ENCODE measurements around the gene IRX2.

The IRX2 gene

DNA sequence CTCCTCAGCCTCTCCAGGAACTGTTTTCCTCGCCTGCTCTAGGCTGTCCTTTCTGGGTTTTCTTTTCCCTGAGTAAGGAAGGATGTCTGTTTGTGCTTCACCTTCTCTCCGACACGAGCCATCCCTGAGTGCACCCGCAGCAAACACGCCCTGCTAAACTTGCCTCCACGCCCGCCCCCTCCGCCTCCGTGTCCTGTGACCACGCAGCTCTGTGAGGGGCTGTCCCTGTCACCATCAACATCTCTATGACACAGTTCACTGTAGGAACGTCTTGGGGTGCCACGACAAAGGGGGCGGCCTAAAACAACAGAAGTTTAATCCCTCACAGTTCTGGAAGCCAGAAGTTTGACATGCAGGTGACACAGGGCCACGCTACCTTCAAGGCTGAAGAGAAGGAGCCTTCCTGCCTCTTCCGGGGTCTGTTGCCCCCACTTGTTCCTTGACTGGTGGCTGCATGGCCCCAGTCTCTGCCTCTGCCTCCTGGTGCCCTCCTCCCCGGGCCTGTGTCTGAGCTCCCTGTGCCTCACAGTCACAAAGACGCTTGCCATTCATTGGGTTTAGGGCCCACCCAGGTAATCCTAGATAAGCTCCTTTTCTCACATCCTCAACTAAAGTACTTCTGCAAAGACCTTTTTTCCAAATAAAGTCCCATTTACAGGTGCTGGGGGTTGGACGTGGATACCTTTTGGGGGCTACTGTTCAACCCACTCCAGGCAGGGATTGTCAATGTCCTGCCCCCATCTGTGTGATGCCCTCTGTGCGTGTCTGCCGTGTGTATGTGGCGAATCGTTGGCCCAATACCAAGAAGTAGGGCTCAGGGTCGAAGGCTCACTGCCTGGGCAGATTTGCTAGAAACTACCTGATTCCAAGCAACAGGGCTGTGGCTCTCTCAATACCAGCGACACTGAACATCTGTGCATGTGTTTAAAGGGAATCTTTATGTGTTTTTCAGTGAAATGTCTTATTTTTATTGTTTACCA lies 39.7 kb downstream of the IRX2 start:
- no peak for DNase-seq

DNA sequence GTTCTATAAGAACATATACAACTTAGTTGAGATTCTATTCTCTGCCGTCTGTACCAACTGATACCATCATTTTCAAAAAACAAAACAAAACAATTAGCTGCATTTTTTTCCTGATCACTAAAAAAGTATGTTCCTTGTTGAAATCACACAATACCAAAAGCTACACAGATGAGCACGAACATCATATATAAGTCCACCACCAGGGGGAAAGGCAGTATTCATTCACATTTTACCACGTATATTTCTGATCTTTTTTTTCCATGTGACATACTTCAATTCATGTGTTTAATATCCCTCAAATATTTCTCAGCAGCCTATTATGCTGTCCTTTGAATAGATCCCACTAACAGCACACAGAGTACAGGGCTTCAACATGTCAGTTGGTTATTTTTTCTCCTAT lies 40.6 kb downstream of the IRX2 start:
- DNase-seq = no peak

DNA sequence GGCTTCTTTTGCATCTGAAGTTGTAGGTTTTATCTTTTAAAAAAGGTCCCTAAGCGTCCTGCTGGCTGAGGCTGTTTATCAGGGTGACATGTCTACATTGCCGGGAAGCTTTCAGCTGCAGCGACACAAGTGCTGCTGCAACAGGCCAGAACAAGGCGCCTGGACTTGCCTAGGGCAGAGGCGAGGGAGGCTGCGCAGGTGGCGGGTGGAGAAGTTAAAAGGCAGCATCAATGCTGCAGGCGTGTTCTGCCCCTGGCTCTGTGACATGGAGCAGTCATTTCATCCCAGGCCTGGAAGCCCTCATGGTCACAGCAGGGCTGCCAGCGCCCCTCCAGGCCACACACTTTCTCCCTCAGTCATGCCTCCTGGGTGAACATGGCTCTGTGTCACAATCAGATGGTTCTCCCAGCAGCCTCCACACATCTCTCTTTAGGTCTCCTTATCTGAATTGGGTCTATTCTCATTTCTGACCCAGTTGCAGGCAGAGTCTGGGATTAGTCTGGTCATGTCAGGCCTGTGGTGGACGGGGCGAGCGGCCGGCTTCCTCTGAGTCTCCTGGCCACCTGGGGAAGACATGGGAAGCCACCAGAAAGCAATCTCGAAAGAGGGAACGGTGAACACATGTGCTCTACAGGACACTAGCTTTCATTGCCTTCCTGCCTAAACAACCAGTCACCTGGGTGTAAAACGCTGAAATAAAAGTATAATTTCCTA lies 41.3 kb downstream of the IRX2 start:
- no peak for DNase-seq

DNA sequence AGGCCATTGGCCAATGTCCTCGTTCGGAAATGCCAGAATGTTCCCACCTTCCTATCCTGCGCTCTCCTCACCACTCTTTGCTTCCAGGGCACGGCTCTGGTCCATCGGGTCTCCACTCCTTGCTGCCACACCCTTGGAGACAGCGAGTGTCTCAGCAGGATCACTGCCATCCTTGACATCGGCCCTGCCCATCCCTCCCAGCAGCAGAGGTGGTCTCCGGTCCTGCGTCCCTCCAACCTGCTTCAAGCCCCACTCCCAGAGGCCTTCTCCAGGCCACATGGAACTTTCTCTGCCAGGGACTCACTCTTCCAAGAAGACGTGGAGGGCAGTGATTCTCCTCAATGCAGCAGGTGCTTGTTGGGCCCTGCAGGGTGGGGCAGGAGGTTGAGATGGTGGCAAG lies 42.7 kb downstream of the IRX2 start:
- no peak for DNase-seq

DNA sequence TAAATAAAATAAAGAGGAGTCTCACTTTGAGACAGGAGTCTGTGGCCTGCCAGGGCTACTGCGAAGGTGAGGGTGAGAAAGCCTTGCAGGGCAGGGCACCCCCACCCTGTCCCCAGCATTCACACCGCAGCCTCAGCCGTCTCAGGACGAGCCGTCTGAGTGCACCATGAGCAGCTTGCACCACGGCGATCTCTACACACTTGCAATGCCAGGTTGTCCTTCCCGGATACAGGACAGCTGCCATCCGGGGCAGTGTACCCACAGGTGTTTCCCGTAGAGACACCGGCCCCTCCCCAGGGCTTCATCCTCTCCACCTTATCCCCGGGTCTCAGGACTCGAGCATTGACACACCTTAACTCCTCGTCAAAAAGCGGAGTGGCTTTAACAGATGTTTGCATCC lies 43.3 kb downstream of the IRX2 start:
- no peak for DNase-seq

DNA sequence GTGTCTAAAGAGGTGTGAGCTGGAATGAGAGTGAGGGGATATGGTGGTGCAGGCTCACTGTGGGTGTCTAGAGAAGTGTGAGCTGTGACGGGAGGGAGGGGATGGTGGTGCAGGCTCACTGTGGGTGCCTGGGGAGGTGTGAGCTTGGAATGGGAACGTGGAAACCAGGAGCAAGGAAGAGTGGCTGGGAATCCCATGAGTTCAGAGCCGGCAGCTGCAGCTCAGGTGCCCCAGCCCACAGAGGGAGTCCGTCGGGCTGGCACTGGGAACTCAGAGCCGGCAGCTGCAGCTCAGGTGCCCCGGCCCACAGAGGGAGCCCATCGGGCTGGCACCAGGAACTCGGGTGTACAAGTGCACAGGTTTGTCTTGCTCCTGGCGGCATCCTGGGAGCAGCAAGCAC lies 45.6 kb downstream of the IRX2 start:
- DNase-seq = no peak

DNA sequence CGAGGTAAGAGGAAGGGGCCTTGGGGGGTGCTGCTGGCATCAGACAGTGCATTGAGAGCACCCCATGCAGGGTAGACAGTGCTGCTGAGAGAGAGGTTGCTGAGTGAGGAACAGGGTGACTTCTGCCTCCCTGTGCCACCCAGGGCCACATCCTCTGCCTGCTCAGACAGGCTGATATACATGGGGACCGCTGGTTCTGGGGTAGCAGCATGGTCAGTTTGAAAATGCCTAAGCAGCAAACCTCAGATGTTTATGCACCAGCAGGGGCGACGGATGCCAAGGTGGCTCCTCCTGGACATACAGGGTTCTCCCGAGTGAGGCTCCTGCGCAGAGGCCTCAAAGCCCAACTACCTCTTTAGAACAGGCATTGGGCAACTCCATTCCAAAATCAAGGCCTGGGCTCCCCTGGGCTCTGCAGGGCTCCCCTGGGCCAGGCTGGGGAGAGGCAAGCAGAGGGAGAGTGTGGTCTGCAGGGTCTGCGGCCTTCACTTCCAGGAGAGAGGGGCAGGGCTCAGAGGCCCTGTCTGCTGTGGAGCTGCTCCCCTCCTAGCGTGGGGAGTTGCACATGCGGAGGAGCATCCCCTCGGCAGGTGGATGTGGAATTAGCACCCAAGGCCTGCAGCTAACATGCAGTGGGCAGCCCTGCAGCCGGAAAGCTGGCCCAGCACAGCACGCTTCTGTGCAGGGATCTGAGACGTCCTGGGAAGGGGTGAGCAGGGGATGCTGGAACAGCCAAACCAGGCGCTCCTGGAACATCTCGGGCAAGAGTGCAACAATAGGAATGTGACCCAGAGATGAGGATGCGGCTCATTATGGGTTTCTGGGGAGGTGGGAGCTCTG lies 46.5 kb downstream of the IRX2 start:
- DNase-seq = no peak

DNA sequence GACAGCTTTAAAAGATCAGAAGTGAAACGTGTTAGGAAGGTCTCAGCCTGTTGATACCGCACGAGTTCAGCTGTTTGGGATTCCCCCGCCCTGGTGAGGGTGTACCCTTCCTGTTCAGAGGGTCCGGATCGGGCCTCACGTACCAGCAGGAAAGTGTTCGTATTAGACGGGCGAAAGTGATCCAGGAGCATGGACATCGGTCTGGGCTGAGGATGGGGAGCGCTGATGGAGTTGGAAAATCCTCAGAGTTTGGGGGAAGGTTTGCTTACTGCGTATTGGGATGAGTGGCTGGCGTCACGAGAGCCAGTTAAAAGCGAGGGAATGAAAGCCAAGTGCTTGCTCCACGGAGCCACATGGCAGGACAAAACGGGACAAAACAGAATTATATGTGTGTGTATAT lies 47.4 kb downstream of the IRX2 start:
- no peak for DNase-seq

DNA sequence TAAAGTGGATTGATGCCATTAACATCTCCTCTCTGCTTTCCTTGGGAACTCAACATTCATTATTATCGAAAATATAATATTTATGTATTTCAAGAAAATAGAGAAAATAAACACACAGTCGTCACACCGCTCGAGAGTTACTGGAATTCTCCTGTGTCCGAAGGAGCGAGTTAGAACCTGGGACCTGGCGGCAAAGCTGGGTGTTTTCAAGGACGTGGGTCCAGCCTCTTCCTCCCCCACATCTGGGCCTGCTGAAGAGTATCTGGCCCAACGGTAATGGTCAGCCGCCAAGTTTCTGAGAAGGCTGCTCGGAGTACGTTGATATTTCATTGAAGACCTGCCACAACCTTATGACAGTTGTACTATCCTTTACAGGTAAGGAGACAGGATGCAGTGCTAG lies 47.9 kb downstream of the IRX2 start:
- no peak for DNase-seq

DNA sequence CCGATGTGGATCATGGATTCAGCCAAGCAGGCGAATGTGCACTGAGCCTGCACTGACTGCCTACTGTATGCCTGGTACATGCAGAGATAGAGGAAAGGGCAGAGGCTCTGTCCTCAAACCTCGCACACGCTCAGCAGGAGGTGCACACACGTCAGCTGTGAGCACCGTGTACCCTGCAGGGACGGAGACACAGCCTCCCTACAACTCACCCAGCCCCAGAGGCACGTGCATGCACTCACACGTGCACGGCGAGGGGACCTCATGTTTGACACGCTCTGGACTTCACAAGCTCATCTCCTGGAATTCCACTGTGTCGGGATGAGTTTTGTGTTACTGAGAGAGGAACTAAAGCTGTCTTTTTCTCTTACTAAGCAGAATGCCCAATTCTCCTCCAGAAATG lies 48.4 kb downstream of the IRX2 start:
- no peak for DNase-seq

DNA sequence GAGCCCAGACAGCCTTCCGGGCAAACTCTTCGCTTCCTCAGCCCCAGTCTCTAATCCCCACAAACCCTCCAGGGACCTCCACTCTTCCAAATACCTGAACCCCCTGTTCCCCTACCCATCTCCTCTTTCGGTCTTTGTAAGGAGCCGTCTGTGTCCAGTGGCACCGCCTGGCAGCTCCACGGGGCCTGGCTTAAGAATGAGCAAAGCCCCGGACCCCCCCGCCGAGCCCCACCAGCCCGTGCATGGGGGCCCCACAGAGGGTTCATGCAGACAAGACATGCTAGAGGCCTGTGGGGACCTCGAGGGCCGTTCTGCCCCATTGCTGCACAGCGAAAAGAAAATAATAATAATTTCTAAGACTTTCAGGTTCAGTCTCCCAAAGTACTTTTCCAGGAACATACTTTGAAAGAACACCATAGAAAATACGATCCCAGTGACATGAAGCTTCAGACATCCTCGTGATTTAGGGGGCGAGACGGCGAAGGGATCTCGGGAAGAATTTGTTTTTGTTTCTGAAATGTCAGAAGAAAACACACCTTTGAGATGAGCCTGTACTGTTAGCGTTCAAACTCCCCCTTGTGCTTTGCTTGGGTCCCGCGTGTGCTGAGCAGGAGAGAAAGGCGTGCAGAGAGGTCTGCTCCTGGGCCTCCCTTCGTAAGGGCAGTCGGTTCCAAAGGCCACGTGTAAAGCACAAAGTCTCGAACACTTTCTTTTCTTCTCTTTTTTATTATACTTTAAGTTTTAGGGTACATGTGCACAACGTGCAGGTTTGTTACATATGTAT lies 49.2 kb downstream of the IRX2 start:
- no peak for DNase-seq

DNA sequence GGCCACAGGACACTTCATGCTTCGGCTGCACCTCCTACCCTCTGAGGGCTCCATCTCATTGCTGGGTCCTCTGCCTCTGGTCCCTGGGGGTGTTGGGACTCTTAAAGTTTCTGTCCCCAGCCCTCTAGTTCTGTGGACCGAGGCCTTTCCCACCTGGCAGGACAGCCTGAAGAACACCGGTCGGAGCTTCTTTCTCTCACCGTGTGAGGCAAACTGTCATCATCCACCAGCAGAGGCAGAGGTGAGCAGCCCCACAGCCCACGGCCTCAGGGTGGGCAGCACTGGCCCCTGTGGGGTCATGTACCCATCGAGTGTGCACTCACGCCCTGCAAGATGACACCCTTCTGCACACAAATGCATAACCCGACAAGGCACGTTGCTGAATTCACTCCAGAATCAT lies 49.9 kb downstream of the IRX2 start:
- no peak for DNase-seq

DNA sequence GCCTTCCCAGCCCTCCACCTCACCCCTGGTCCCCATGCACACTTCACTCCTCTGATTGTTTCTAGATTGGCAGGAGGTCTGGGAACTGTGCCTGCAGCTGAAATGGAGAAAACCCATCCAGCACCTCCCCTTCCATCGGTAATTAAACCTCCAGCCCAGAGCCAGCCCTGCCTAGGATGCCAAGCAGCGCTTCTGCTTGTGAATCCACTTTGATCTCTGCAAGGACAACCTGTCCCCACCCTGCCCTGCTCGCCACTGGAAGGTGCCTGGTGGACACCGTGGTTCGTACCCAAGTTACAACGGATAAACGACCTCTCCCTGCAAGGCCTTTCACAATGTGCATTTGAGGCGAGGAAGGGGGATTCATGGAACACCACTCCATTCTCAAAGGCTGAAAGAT lies 50.6 kb downstream of the IRX2 start:
- DNase-seq = no peak

DNA sequence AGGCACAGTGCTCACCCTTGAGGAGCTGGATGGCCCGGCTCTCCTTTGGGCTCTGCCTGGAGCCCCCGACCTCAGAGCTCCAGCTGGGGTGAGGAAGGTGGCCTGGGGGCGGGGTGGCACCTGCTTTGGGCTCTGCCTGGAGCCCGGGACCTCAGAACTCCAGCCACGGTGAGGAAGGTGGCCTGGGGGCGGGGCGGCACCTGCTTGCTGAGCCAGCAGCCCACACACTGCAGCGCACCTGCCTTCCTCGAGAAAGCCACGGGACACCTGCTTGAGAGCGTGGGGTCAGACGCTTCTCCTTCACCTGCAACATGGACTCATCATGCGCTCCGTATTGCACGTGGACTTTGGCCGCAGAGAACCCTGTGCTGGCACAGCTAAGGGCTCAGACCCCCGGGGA lies 51.8 kb downstream of the IRX2 start:
- no peak for DNase-seq

DNA sequence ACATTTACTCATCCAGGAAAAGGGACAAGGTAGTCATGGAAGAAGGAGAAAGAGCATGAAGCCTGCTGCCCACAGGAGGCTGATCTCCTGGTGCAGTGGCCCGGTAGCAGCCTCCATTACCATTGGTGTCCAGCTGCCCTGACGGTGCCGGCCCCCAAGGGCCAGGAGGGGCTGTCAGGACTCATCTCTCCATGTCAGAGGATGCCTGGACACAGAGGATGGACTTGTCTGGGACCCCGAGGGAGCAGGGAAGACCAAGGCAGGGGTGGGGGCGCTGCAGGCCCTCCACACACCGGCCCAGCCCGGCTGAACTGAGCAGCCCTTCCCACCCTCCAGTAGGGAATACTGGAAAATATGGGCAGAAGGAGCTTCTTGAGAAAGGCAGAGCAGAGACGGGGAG lies 52.2 kb downstream of the IRX2 start:
- no peak for DNase-seq

DNA sequence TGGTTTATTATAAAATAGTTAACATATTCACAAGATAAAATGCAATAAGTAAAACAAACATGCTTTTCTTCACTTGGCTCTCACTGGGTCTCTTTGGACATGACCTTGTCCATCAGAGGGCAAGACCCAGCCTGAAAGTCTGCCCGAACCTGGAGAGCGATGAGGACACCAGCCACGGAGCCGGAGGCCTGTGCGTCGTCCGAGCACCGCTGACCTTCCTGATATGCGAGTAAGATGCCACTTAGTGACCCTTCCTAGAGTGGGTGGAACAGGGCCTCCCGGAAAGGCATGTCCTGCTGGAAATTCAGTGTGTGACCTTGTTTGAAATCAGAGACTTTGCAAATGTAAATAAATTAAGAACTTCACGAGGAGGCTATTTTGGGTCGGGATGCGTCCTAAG lies 52.9 kb downstream of the IRX2 start:
- no peak for DNase-seq

DNA sequence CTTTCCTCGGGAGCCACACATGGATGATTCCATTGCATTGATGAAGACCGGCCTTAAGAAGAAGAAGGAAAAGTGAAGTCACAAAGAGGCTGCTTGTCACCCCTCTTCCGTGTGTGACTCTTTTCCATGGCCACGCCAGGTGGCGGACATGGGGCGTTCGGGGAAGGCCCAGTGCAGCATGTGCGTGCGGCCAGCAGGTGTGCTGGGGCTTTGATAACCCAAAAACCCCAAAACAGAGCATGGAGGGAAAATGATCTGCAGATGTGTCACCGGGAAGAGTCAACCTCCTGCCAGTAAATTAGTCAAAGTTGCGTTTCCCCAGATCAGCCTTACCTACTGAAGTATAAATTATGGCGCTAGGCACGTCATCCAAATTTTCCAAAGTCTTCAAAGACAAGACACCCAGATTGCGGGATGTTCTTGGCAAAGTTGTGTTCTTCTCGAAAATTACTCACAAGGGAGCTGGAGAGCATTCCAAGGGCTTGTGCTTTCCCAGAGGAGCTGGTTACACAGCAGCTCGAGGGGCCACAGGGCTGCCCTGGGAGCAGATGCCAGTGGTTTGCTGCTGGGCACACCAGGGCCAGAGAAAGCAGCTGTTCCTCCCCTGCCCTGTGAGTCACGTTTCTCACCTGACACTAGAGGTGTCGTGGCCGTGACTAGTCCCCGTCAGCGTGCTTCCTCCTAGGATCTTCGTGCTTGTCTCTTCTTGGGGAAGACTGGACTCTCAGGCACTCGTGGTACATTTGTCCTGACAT lies 53.9 kb downstream of the IRX2 start:
- DNase-seq = no peak

DNA sequence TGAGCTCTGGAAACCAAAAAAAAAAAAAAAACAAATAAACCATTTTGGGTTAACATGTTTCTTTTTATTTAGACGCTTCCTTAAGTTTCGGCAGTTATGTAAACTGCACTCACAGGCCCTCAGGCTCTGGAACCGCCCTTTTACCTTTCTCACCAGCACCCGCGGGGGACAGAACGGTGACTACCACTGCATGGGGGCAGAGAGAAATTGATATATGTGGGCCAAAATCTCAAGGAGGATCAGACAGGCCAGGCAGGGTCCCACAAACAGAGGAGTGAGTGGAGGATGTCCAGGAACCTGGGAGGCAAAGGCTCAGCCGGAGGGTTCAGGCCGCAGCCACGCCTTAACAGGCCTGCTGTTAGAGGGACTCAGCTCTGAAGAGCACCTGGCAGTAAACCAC lies 54.4 kb downstream of the IRX2 start:
- DNase-seq = no peak

Measured in stimulated activated CD4-positive, alpha-beta T cell treated with anti-CD3 and anti-CD28 coated beads, Interleukin-15, amount 100 ng/mL, for 24 hours (primary cell).